ENCODE measurements around the gene UFL1.

GRCh38 chr6:96521306-96521643, 331 bp upstream of the UFL1 start:
- TF ChIP-seq CTCF (IDR thresholded peaks at IDR 0.05), result no peak
- no peak for TF ChIP-seq POLR2A (IDR thresholded peaks at IDR 0.05)
- no peak for TF ChIP-seq EP300 (IDR thresholded peaks at IDR 0.05)
